Ovary (tissue), 9 donors: Measurements from ENCODE around the gene PLCD1. TPM values are rescaled to one million over a fixed set of nuclear protein-coding genes. Genes with fewer than 3 reads are reported as not detected.

Experiments used
- DNase-seq, 5 donors: peaks; one replicate each; pipeline ENCODE4 v3.0.0-alpha.2; 2019 to 2020
- H3K27ac ChIP-seq, 2 donors: fragments of 200-600 bp; one replicate each; pipeline versions ENCODE4 v1.5.1 to v1.8.0; 2019 to 2022
- H3K27me3 ChIP-seq: fragments of 200-600 bp; one replicate; pipeline ENCODE4 v1.8.0; 2022
- H3K36me3 ChIP-seq: fragments of 200-600 bp; sonication (generic); one replicate; pipeline ENCODE4 v1.5.1; 2019
- H3K4me1 ChIP-seq: one replicate; pipeline ENCODE4 v1.8.1; 2013; ENCODE audit warnings: mild to moderate bottlenecking, moderate library complexity; ENCODE audit not compliant: insufficient read depth
- H3K4me3 ChIP-seq: fragments of 200-600 bp; sonication (generic); one replicate; pipeline ENCODE4 v1.5.1; 2017
- H3K9me3 ChIP-seq, 2 donors: fragments of 200-600 bp in 1 of 2; sonication (generic) in 1 of 2; one replicate each; pipeline versions ENCODE4 v1.5.1 to v1.8.1; 2013 to 2019; ENCODE audit warnings: mild to moderate bottlenecking in 1 of 2, moderate library complexity in 1 of 2
- EP300 ChIP-seq: sonication (generic); formaldehyde crosslinking; IDR thresholded peaks from one replicate; pipeline ENCODE4 v1.6.1; 2017; ENCODE audit warnings: antibody characterized with exemption
- POLR2A ChIP-seq: fragments of 450-650 bp; IDR thresholded peaks from one replicate; pipeline ENCODE4 v1.6.1; 2017; ENCODE audit warnings: antibody characterized with exemption, mild to moderate bottlenecking, moderate library complexity
- WGBS, 3 donors: extraction: QIAGEN DNeasy Blood & Tissue Kit in 1 of 3; methylation state at CpG; one replicate each; pipeline versions ENCODE4 v1.1.5 to v1.1.7; 2013 to 2017; 5-methylcytosine and 5-hydroxymethylcytosine counted together
- intact Hi-C, 4 donors: fragments of 100-400 bp; cut with DNase I; formaldehyde crosslinking; loops; one replicate each; pipeline versions ENCODE4 v1.11.0 to v1.15.1; 2022 to 2023
- polyA plus RNA-seq, 2 donors: library from polyadenylated mRNA; stranded (reverse); fragments of 200-250 nt in 1 of 2; fragments of 350-450 nt in 1 of 2; fragmentation: Illumina TruSeq in 1 of 2; extraction: RNeasy Lipid Tissue Mini Kit (QIAGEN cat#74804) in 1 of 2; gene quantifications; one replicate each; pipeline ENCODE4 v1.2.3, GENCODE V29; 2013 to 2014
- total RNA-seq, 7 donors: library from RNA; depleted of rRNA in 2 of 7; stranded (reverse); fragments of >200 nt in 2 of 7; fragmentation: NEBNext Ultra II Directional in 3 of 7; extraction: Animal tissue kit (Norgen Biotek cat#: 25700) in 3 of 7; gene quantifications; one replicate each; pipeline versions ENCODE4 v1.1.0 to v1.2.4, GENCODE V29; 2016 to 2023
- TF ChIP-seq, protein P1 (sequence below), 3 donors: fragments of 450-650 bp in 2 of 3; fragments of 200-600 bp in 1 of 3; IDR thresholded peaks; one replicate each; pipeline versions ENCODE4 v1.5.1 to v1.8.0; 2016 to 2022; ENCODE audit warnings: antibody characterized with exemption in 3 of 3, mild to moderate bottlenecking in 1 of 3
- donor health status: DM: no; HTN: no; CAD: no; lungs with moderate emphysema.
- donor health status: DM: no; HTN: no; CAD: no.
- donor health status: Bipolar disorder and iron deficiency.
- donor health status: DM: yes; HTN: yes; CAD: no.
- donor health status: DM: no; HTN: no; CAD: no.
- donor health status: DM: yes; HTN: yes; CAD: no.

The PLCD1 gene
- total and polyA plus RNA-seq, 9 donors, result 12.3 to 62.3 (median 27.0) TPM

- Histone ChIP-seq H3K27ac (no peak overlapping the region), H3K4me1 (no peaks in the 10 kb centered on the region), H3K9me3 (no peaks in the 10 kb centered on the region), H3K36me3 (no peaks in the 10 kb centered on the region), H3K4me3 (no peak overlapping the region), H3K27me3 (no peaks in the 10 kb centered on the region)
- intact Hi-C loops, result no loop called here
- TF ChIP-seq EP300, result no peak
- TF ChIP-seq POLR2A, result no peak
- TF ChIP-seq, protein P1, sequence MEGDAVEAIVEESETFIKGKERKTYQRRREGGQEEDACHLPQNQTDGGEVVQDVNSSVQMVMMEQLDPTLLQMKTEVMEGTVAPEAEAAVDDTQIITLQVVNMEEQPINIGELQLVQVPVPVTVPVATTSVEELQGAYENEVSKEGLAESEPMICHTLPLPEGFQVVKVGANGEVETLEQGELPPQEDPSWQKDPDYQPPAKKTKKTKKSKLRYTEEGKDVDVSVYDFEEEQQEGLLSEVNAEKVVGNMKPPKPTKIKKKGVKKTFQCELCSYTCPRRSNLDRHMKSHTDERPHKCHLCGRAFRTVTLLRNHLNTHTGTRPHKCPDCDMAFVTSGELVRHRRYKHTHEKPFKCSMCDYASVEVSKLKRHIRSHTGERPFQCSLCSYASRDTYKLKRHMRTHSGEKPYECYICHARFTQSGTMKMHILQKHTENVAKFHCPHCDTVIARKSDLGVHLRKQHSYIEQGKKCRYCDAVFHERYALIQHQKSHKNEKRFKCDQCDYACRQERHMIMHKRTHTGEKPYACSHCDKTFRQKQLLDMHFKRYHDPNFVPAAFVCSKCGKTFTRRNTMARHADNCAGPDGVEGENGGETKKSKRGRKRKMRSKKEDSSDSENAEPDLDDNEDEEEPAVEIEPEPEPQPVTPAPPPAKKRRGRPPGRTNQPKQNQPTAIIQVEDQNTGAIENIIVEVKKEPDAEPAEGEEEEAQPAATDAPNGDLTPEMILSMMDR (IDR thresholded peaks at IDR 0.05), result no peak
- peak in 1 of 5 donors; percentile 14 for DNase-seq
- 65 to 78% (median 74%) methylated on average over 2 of the region's 2 CpGs for WGBS, 3 donors
These were observed 42.1 kb downstream of the PLCD1 start for GRCh38 chr3:37987315-37987697.

- TF ChIP-seq POLR2A, result no peak
- TF ChIP-seq, protein P1 (IDR thresholded peaks at IDR 0.05), result no peak
- no peak for TF ChIP-seq EP300
- 70 to 85% (median 71%) methylated on average over 9 to 12 of the region's 12 CpGs for WGBS, 3 donors
These were observed 42.7 kb downstream of the PLCD1 start for GRCh38 chr3:37986479-37987314.

DNA sequence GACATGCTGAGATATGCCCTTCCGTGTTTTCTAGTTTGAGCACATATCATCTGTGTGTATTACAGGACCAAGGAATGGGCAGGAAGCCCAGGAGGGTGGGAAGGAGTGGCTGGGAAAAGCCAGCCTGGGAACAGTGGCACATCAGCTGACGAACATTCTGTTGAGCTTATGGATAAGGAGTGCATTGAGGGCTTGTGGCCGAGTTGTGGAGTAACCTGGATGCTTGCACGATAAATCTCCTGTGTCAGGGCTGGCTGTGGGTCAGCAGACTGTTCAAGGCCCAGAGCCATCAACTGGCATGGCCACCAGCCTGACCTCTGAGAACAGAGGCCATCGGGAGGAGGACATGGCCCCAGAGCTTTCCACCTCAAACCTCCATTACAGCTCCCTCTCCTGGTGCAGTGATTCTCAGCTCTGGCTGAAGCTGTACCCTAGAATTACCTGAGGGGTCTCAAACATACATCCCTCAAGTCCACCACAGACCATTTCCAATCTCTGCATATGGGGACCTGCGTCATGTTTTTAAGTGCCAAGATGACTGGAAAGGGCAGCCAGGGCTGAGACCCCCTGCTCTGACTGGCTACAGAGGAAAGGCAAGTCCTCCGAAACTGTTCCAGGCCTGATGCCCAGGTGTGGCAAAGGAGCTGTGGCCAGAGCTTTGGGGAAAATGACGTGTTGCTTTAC lies 43.7 kb downstream of the PLCD1 start:
- H3K4me1 ChIP-seq, result no peaks in the 10 kb centered on the region
- H3K27me3 ChIP-seq, result no peaks in the 10 kb centered on the region
- no peaks in the 10 kb centered on the region for H3K9me3 ChIP-seq
- no peak overlapping the region for H3K4me3 ChIP-seq
- intact Hi-C loops, result no loop called here
- TF ChIP-seq, protein P1 (IDR thresholded peaks at IDR 0.05), result no peak
- TF ChIP-seq EP300 (no peak), POLR2A (no peak)
- H3K27ac ChIP-seq, result no peak overlapping the region
- H3K36me3 ChIP-seq, result no peaks in the 10 kb centered on the region
- DNase-seq, result peak in 1 of 5 donors; percentile 17
- 69 to 80% (median 75%) methylated on average over 8 of the region's 8 CpGs for WGBS, 3 donors

More at GRCh38 chr3:37986479-37987314, 42.7 kb downstream of the PLCD1 start:
- H3K9me3 ChIP-seq, result no peaks in the 10 kb centered on the region
- H3K27ac ChIP-seq, result no peak overlapping the region
- DNase-seq, result peak in 2 of 5 donors; percentile 9 to 10
- intact Hi-C loops, result no loop called here
- no peak overlapping the region for H3K4me3 ChIP-seq
- no peaks in the 10 kb centered on the region for H3K27me3 ChIP-seq
- no peaks in the 10 kb centered on the region for H3K4me1 ChIP-seq
- H3K36me3 ChIP-seq, result no peaks in the 10 kb centered on the region

DNA sequence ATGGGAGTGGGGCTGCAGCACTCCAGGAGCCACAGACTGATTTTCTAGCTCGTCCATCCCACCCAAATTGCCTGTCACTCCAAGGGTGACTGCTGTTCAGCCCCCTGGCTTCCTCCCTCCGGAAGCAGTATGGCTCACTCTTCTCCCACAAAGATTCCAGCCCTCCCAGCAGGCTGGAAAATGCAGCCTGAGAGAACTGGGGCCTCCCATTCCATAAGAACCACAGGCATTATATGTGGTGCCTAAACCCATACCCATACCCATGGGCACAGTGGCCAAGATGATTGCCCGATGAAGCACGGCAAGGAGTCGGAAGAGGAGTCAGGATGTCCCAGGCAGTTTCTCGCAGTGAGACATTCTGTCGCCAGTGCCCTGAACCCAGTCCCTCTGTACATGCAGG lies 44.8 kb downstream of the PLCD1 start:
- intact Hi-C loops, result no loop called here
- WGBS, 3 donors, result 86 to 93% (median 88%) methylated on average over 7 of the region's 7 CpGs
- no peak overlapping the region for H3K27ac ChIP-seq
- H3K27me3 ChIP-seq, result no peaks in the 10 kb centered on the region
- H3K4me1 ChIP-seq, result no peaks in the 10 kb centered on the region
- DNase-seq, result peak in 2 of 5 donors; percentile 1 to 7
- no peak overlapping the region for H3K4me3 ChIP-seq
- TF ChIP-seq POLR2A (no peak), EP300 (no peak)
- TF ChIP-seq, protein P1 (IDR thresholded peaks at IDR 0.05), result no peak
- H3K36me3 ChIP-seq, result no peaks in the 10 kb centered on the region
- no peaks in the 10 kb centered on the region for H3K9me3 ChIP-seq
